MCF 10A (cell line): Measurements from ENCODE around the gene UBTD1. TPM values are rescaled to one million over a fixed set of nuclear protein-coding genes. Genes with fewer than 3 reads are reported as not detected.
A peak's percentile ranks its signal among the peaks of the same experiment; 100 is the strongest.
"Not testable (repeated sequence)": the region's sequence is repeated elsewhere in the genome, so short reads cannot be mapped to it uniquely, and the experiment has no call there.

Experiments used
- BruUV-seq: library from RNA; stranded (reverse); fragments of 400-500 nt; replicated peaks from 2 replicates; lab custom pipeline; 2021; lab: Mats Ljungman, UMichigan
- CTCF ChIA-PET: fragments of 300-600 bp; sonication (Branson Sonifier 250); formaldehyde crosslinking; extraction: SDS; loops from one replicate; lab custom pipeline; 2021; ENCODE audit warnings: antibody characterized with exemption, inconsistent platforms; lab: Yijun Ruan, JAX
- POLR2A ChIA-PET: fragments of 300-600, 350-650 bp; sonication (Branson Sonifier 250); formaldehyde crosslinking; extraction: SDS; loops from one replicate; lab custom pipeline; 2020; ENCODE audit warnings: antibody characterized with exemption, inconsistent platforms; lab: Yijun Ruan, JAX
- DNase-seq: peaks from one replicate; pipeline ENCODE4 v3.0.0-alpha.2; 2018; ENCODE audit not compliant: unreplicated experiment
- H3K27ac Mint-ChIP-seq: one replicate; pipeline ENCODE4 v1.8.0; 2022; ENCODE audit warnings: mild to moderate bottlenecking, low read depth, mixed read lengths; ENCODE audit not compliant: unreplicated experiment
- H3K27me3 Mint-ChIP-seq: one replicate; pipeline ENCODE4 v1.8.0; 2022; ENCODE audit warnings: mixed read lengths; ENCODE audit not compliant: insufficient read depth, unreplicated experiment
- H3K36me3 Mint-ChIP-seq: one replicate; pipeline ENCODE4 v1.8.0; 2022; ENCODE audit warnings: mild to moderate bottlenecking, moderate library complexity, mixed read lengths; ENCODE audit not compliant: insufficient read depth, unreplicated experiment
- H3K4me1 Mint-ChIP-seq: one replicate; pipeline ENCODE4 v1.8.0; 2022; ENCODE audit warnings: mixed read lengths; ENCODE audit not compliant: insufficient read depth, unreplicated experiment
- H3K4me3 Mint-ChIP-seq: one replicate; pipeline ENCODE4 v1.8.0; 2022; ENCODE audit warnings: mild to moderate bottlenecking, moderate library complexity, mixed read lengths; ENCODE audit not compliant: unreplicated experiment
- H3K9me3 Mint-ChIP-seq: one replicate; pipeline ENCODE4 v1.8.0; 2022; ENCODE audit warnings: mixed read lengths; ENCODE audit not compliant: unreplicated experiment
- CTCF ChIP-seq: fragments of 200-600 bp; IDR thresholded peaks from one replicate; pipeline ENCODE4 v1.8.0; 2022; ENCODE audit warnings: antibody characterized with exemption, mild to moderate bottlenecking; ENCODE audit not compliant: unreplicated experiment
- intact Hi-C: fragments of 100-400 bp; cut with micrococcal nuclease; formaldehyde crosslinking; loops from 2 replicates; pipeline ENCODE4 v1.14.1; 2022
- total RNA-seq: library from RNA; stranded (reverse); gene quantifications from 2 replicates; pipeline ENCODE4 v1.2.3, GENCODE V29; 2022

UBTD1 gene
- total RNA-seq, 1 experiment from 2014 or later: 7.2 TPM

- peaks cover 28% of the 10 kb centered on the region for H3K4me1 Mint-ChIP-seq
- peak overlapping the region; percentile 98 for H3K27ac Mint-ChIP-seq
- no peaks in the 10 kb centered on the region for H3K36me3 Mint-ChIP-seq
- H3K9me3 Mint-ChIP-seq: no peaks in the 10 kb centered on the region
- no TSS peak for BruUV-seq
- no peak for DNase-seq
- no peaks in the 10 kb centered on the region for H3K27me3 Mint-ChIP-seq
- ChIA-PET POLR2A (interaction anchor here (0.6 to 5.0 kb wide), 14 partner anchors 14 to 176 kb away, joined by 3 to 37 read pairs (median 4); partner anchors contain the start of genes ANKRD2 and UBTD1), CTCF (interaction anchor here (0.9 to 8.8 kb wide), 13 partner anchors 15 to 142 kb away, joined by 3 to 95 read pairs (median 4); partner anchors contain the start of gene UBTD1)
- no peak for TF ChIP-seq CTCF
- intact Hi-C loops: no loop called here
- H3K4me3 Mint-ChIP-seq: no peak overlapping the region
These were observed 51.8 kb downstream of the UBTD1 start for GRCh38 chr10:97550336-97551149.

GRCh38 chr10:97551271-97551670 is 52.5 kb downstream of the UBTD1 start:
- Mint-ChIP-seq H3K27me3 (no peaks in the 10 kb centered on the region), H3K36me3 (no peaks in the 10 kb centered on the region), H3K4me1 (peaks cover 28% of the 10 kb centered on the region), H3K9me3 (no peaks in the 10 kb centered on the region), H3K27ac (peak overlapping the region; percentile 98), H3K4me3 (no peak overlapping the region)
- intact Hi-C loops: no loop called here
- TF ChIP-seq CTCF: no peak
- ChIA-PET CTCF (interaction anchor here (0.9 to 8.8 kb wide), 10 partner anchors 16 to 143 kb away, joined by 3 to 95 read pairs (median 10); partner anchors contain the start of gene UBTD1), POLR2A (interaction anchor here (0.6 to 5.0 kb wide), 10 partner anchors 14 to 104 kb away, joined by 3 to 37 read pairs (median 5); partner anchors contain the start of genes HOGA1 and UBTD1)
- no TSS peak for BruUV-seq
- no peak for DNase-seq

- no peaks in the 10 kb centered on the region for H3K9me3 Mint-ChIP-seq
- BruUV-seq: no TSS peak
- peak; percentile 78 for DNase-seq
- peak; percentile 88 for TF ChIP-seq CTCF
- H3K36me3 Mint-ChIP-seq: no peaks in the 10 kb centered on the region
- no peak overlapping the region for H3K4me3 Mint-ChIP-seq
- ChIA-PET CTCF (interaction anchor here (0.5 to 8.8 kb wide), 39 partner anchors 11 to 261 kb away, joined by 3 to 95 read pairs (median 5); partner anchors contain the start of genes ARHGAP19 and UBTD1), POLR2A (interaction anchor here (0.5 to 5.0 kb wide), 18 partner anchors 9 to 153 kb away, joined by 3 to 37 read pairs (median 4); partner anchors contain the start of genes ANKRD2, RRP12 and UBTD1)
- H3K27ac Mint-ChIP-seq: peak overlapping the region; percentile 46
- peaks cover 28% of the 10 kb centered on the region for H3K4me1 Mint-ChIP-seq
- intact Hi-C loops: loop anchor here (1.0 to 2.0 kb wide), 5 partner anchors 19 to 146 kb away; no protein-coding TSS in a partner anchor
- H3K27me3 Mint-ChIP-seq: no peaks in the 10 kb centered on the region
These were observed 54.9 kb downstream of the UBTD1 start for GRCh38 chr10:97553575-97554031.

- H3K27ac Mint-ChIP-seq, BruUV-seq, H3K4me3 Mint-ChIP-seq, H3K27me3 Mint-ChIP-seq, intact Hi-C loops, DNase-seq, H3K36me3 Mint-ChIP-seq, H3K9me3 Mint-ChIP-seq: not testable (repeated sequence)
- CTCF ChIA-PET: interaction anchor here (0.5 to 8.8 kb wide), 29 partner anchors 10 to 996 kb away, joined by 3 to 95 read pairs (median 5); partner anchors contain the start of genes ARHGAP19 and UBTD1
- POLR2A ChIA-PET: interaction anchor here (1.1 to 5.0 kb wide), 9 partner anchors 10 to 94 kb away, joined by 3 to 37 read pairs (median 7); partner anchors contain the start of genes ANKRD2 and UBTD1
- peaks cover 23% of the 10 kb centered on the region for H3K4me1 Mint-ChIP-seq
These were observed 55.6 kb downstream of the UBTD1 start for GRCh38 chr10:97554336-97554735.

GRCh38 chr10:97555541-97555940 is 56.8 kb downstream of the UBTD1 start:
- H3K9me3 Mint-ChIP-seq, BruUV-seq, intact Hi-C loops, H3K27me3 Mint-ChIP-seq, DNase-seq, H3K36me3 Mint-ChIP-seq, H3K27ac Mint-ChIP-seq, H3K4me3 Mint-ChIP-seq: not testable (repeated sequence)
- CTCF ChIA-PET: interaction anchor here (0.7 to 8.8 kb wide), 8 partner anchors 9 to 94 kb away, joined by 3 to 95 read pairs (median 33); no protein-coding TSS in a partner anchor
- H3K4me1 Mint-ChIP-seq: peaks cover 11% of the 10 kb centered on the region
- POLR2A ChIA-PET: interaction anchor here (1.2 to 4.5 kb wide), 3 partner anchors 19 to 56 kb away, joined by 3 to 23 read pairs (median 4); partner anchors contain the start of gene UBTD1

GRCh38 chr10:97560731-97561381 is 62.1 kb downstream of the UBTD1 start:
- H3K27ac Mint-ChIP-seq, BruUV-seq, DNase-seq, H3K27me3 Mint-ChIP-seq, H3K36me3 Mint-ChIP-seq, H3K4me3 Mint-ChIP-seq, CTCF ChIA-PET, POLR2A ChIA-PET, intact Hi-C loops, H3K4me1 Mint-ChIP-seq: not testable (repeated sequence)
- peaks cover 19% of the 10 kb centered on the region for H3K9me3 Mint-ChIP-seq
